ENCODE data around the gene DDX59. TPM values are rescaled to one million over a fixed set of nuclear protein-coding genes. Genes with fewer than 3 reads are reported as not detected.

DDX59 gene
- polyA plus RNA-seq, 1 of the 3 experiments (the other 2 are of a cell fraction): 8.9 TPM

DNA sequence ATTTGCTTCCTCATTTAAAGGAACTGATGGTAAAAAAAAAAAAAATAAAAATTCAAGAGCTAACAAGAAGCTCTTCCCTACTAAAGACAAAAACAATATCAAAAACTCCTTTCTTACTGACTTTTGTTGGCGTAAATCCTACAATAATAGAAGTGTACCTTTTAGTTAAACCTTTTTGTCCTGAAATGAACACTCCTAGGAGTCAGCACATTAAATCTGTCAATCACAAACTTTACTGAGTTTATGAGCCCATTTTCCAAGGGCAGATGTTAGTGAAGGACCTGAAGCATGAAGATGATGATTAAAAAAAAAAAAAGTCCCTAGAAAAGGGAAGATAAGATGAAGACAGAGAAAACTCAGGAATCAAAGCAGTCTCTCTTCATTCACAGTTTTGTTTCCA lies 22.6 kb upstream of the DDX59 start:
- Histone ChIP-seq H3K27ac (ENCODE audit: low read depth in 2 of 2, low read length in 1 of 2) (no peak overlapping the region), H3K4me3 (ENCODE audit: low read depth in 2 of 2, low read length in 1 of 2) (no peak overlapping the region), H2AFZ (ENCODE audit: low read depth) (no peak overlapping the region), H3K4me2 (no peak overlapping the region), H3K9me3 (no peaks in the 10 kb centered on the region), H3K36me3 (replicated peaks in 1 of 2; ENCODE audit: control insufficient read depth in 1 of 2, insufficient read depth in 2 of 2, low read length in 1 of 2) (no peaks in the 10 kb centered on the region), H3K9me2 (no peaks in the 10 kb centered on the region), H4K20me1 (ENCODE audit: insufficient read depth) (no peaks in the 10 kb centered on the region), H3F3A (replicated peaks; ENCODE audit: insufficient read depth) (no peaks in the 10 kb centered on the region), H3K79me2 (ENCODE audit: insufficient read depth) (no peaks in the 10 kb centered on the region), H3K27me3 (ENCODE audit: insufficient read depth) (no peaks in the 10 kb centered on the region), H3K9ac (no peak overlapping the region), H3K4me1 (ENCODE audit: control insufficient read depth in 1 of 2, insufficient read depth in 2 of 2, low read depth in 1 of 2, low read length in 1 of 2) (no peaks in the 10 kb centered on the region; a peak in 1 of 4 replicates)
- ChIA-PET POLR2A (no interaction called here), CTCF (interaction anchor here (1.5 kb wide), 1 partner anchor 15 kb away, joined by 4 read pairs; no protein-coding TSS in a partner anchor)
- no peak for DNase-seq
- TF ChIP-seq NFIC (IDR thresholded peaks at IDR 0.05; ENCODE audit: borderline replicate concordance): no peak
- 97% methylated on average over 1 of the region's 1 CpG for WGBS (ENCODE audit: low lambda C conversion rate)

DNA sequence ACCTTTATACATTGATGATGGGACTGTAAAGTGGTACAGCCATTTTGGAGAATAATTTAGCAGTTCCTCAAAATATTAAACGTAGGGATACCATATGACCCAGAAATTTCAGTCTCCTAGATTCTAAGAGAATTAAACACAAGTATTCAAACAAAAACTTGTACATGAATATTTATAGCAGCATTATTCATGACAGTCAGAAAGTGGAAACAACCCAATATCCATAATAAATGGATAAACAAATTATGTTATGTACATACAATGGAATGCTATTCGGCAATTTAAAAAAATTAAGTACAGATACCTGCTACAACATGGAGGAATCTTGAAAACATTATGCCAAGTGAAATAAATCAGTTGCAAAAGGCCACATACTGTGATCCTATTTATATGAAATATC lies 16.9 kb upstream of the DDX59 start:
- no peaks in the 10 kb centered on the region for H3F3A ChIP-seq (replicated peaks; ENCODE audit: insufficient read depth)
- H3K4me2 ChIP-seq: no peak overlapping the region
- H4K20me1 ChIP-seq (ENCODE audit: insufficient read depth): no peaks in the 10 kb centered on the region
- H3K36me3 ChIP-seq (replicated peaks in 1 of 2; ENCODE audit: control insufficient read depth in 1 of 2, insufficient read depth in 2 of 2, low read length in 1 of 2): no peaks in the 10 kb centered on the region
- no peaks in the 10 kb centered on the region; a peak in 1 of 4 replicates for H3K4me1 ChIP-seq (ENCODE audit: control insufficient read depth in 1 of 2, insufficient read depth in 2 of 2, low read depth in 1 of 2, low read length in 1 of 2)
- H3K27me3 ChIP-seq (ENCODE audit: insufficient read depth): no peaks in the 10 kb centered on the region
- H3K79me2 ChIP-seq (ENCODE audit: insufficient read depth): no peaks in the 10 kb centered on the region
- ChIA-PET CTCF (no interaction called here), POLR2A (no interaction called here)
- DNase-seq: no peak
- H3K9ac ChIP-seq: no peak overlapping the region
- H3K9me3 ChIP-seq: no peaks in the 10 kb centered on the region
- no peaks in the 10 kb centered on the region for H3K9me2 ChIP-seq
- TF ChIP-seq ELF1 (IDR thresholded peaks at IDR 0.05): no peak
- TF ChIP-seq, protein P1, sequence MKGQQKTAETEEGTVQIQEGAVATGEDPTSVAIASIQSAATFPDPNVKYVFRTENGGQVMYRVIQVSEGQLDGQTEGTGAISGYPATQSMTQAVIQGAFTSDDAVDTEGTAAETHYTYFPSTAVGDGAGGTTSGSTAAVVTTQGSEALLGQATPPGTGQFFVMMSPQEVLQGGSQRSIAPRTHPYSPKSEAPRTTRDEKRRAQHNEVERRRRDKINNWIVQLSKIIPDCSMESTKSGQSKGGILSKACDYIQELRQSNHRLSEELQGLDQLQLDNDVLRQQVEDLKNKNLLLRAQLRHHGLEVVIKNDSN (IDR thresholded peaks at IDR 0.05; ENCODE audit: borderline replicate concordance, low read depth): no peak
- no peak for TF ChIP-seq POLR2AphosphoS5 (IDR thresholded peaks at IDR 0.05; ENCODE audit: low read depth, low read length)
- TF ChIP-seq FOXJ3 (CRISPR knock-in tag; IDR thresholded peaks at IDR 0.05): no peak
- TF ChIP-seq TCF12 (IDR thresholded peaks at IDR 0.05): no peak
- TF ChIP-seq, protein P2, sequence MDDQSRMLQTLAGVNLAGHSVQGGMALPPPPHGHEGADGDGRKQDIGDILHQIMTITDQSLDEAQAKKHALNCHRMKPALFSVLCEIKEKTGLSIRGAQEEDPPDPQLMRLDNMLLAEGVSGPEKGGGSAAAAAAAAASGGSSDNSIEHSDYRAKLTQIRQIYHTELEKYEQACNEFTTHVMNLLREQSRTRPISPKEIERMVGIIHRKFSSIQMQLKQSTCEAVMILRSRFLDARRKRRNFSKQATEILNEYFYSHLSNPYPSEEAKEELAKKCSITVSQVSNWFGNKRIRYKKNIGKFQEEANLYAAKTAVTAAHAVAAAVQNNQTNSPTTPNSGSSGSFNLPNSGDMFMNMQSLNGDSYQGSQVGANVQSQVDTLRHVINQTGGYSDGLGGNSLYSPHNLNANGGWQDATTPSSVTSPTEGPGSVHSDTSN (IDR thresholded peaks at IDR 0.05): no peak
- TF ChIP-seq FOSL2 (IDR thresholded peaks at IDR 0.05; ENCODE audit: borderline replicate concordance, low read depth): no peak
- TF ChIP-seq IRF3 (IDR thresholded peaks at IDR 0.05; ENCODE audit: low read depth, low read length): no peak
- TF ChIP-seq, protein P3, sequence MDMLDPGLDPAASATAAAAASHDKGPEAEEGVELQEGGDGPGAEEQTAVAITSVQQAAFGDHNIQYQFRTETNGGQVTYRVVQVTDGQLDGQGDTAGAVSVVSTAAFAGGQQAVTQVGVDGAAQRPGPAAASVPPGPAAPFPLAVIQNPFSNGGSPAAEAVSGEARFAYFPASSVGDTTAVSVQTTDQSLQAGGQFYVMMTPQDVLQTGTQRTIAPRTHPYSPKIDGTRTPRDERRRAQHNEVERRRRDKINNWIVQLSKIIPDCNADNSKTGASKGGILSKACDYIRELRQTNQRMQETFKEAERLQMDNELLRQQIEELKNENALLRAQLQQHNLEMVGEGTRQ (IDR thresholded peaks at IDR 0.05; ENCODE audit: borderline replicate concordance, low read depth, low read length): no peak
- no peak for TF ChIP-seq CHD2 (IDR thresholded peaks at IDR 0.05; ENCODE audit: low read length, partially characterized antibody)
- TF ChIP-seq MEF2A (IDR thresholded peaks at IDR 0.05; ENCODE audit: borderline replicate concordance, low read depth): no peak
- no peak for TF ChIP-seq TEAD4 (IDR thresholded peaks at IDR 0.05; ENCODE audit: borderline replicate concordance, insufficient read depth)
- TF ChIP-seq EZH2phosphoT487 (IDR thresholded peaks at IDR 0.05; ENCODE audit: borderline replicate concordance, low read depth): no peak
- TF ChIP-seq RCOR1 (IDR thresholded peaks at IDR 0.05; ENCODE audit: low read length): no peak
- TF ChIP-seq JUND (IDR thresholded peaks at IDR 0.05): no peak
- no peak for TF ChIP-seq NFIC (IDR thresholded peaks at IDR 0.05; ENCODE audit: borderline replicate concordance)
- H3K27ac ChIP-seq (ENCODE audit: low read depth in 2 of 2, low read length in 1 of 2): no peak overlapping the region
- H2AFZ ChIP-seq (ENCODE audit: low read depth): no peak overlapping the region
- WGBS (ENCODE audit: low lambda C conversion rate): 32% methylated on average over 2 of the region's 2 CpGs
- no peak overlapping the region for H3K4me3 ChIP-seq (ENCODE audit: low read depth in 2 of 2, low read length in 1 of 2)
